ENCODE measurements around the gene LIME1. TPM values are rescaled to one million over a fixed set of nuclear protein-coding genes. Genes with fewer than 3 reads are reported as not detected.

Gene LIME1
- total RNA-seq, 1 experiment from 2014 or later = 4.5 TPM

GRCh38 chr20:63750807-63751470 lies 14.5 kb downstream of the LIME1 start (continued):
- no peak for TF ChIP-seq JAZF1 (CRISPR knock-in tag; IDR thresholded peaks at IDR 0.05)
- TF ChIP-seq E2F4 (CRISPR knock-in tag; IDR thresholded peaks at IDR 0.05; ENCODE audit: borderline replicate concordance, low read depth) = no peak
- no peak for TF ChIP-seq ZNF423 (CRISPR knock-in tag; IDR thresholded peaks at IDR 0.05)
- TF ChIP-seq SMAD4 (CRISPR knock-in tag; IDR thresholded peaks at IDR 0.05) = no peak
- no peak for TF ChIP-seq ETV6 (CRISPR knock-in tag; IDR thresholded peaks at IDR 0.05)
- no peak for TF ChIP-seq ZNF281 (CRISPR knock-in tag; IDR thresholded peaks at IDR 0.05)
- no peak for TF ChIP-seq ZNF396 (CRISPR knock-in tag; IDR thresholded peaks at IDR 0.05; ENCODE audit: borderline replicate concordance)
- TF ChIP-seq NR1H2 (CRISPR knock-in tag; IDR thresholded peaks at IDR 0.05) = no peak

GRCh38 chr20:63751471-63752271 lies 15.2 kb downstream of the LIME1 start:
- Mint-ChIP-seq H3K36me3 (no peaks in the 10 kb centered on the region), H3K4me3 (no peak overlapping the region), H3K9me3 (no peaks in the 10 kb centered on the region), H3K27me3 (ENCODE audit: low read depth) (no peaks in the 10 kb centered on the region), H3K4me1 (peaks cover 10% of the 10 kb centered on the region), H3K27ac (peak overlapping the region; percentile 79)
- ChIA-PET CTCF (interaction anchor here (0.6 to 4.3 kb wide), 7 partner anchors 10 to 369 kb away, joined by 3 to 29 read pairs (median 4); no protein-coding TSS in a partner anchor), POLR2A (no interaction called here)
- ATAC-seq (no peak; the same call in 1 of the 2 replicates), DNase-seq (ENCODE audit: low spot score) (peak; percentile 57)
- no peak for TF ChIP-seq ETV6 (CRISPR knock-in tag; IDR thresholded peaks at IDR 0.05)
- TF ChIP-seq ZNF512 (CRISPR knock-in tag; IDR thresholded peaks at IDR 0.05; ENCODE audit: borderline replicate concordance) = no peak
- no peak for TF ChIP-seq E2F1 (CRISPR knock-in tag; IDR thresholded peaks at IDR 0.05)

- H3K4me1 Mint-ChIP-seq = peaks cover 10% of the 10 kb centered on the region
- CTCF ChIA-PET = interaction anchor here (0.9 to 4.3 kb wide), 4 partner anchors 12 to 228 kb away, joined by 3 to 29 read pairs (median 3); no protein-coding TSS in a partner anchor
- peak; percentile 39 for DNase-seq (ENCODE audit: low spot score)
- ATAC-seq = peak; percentile 13; the same call in 1 of the 2 replicates
- H3K27ac Mint-ChIP-seq = no peak overlapping the region
- H3K27me3 Mint-ChIP-seq (ENCODE audit: low read depth) = no peaks in the 10 kb centered on the region
- no peaks in the 10 kb centered on the region for H3K36me3 Mint-ChIP-seq
- POLR2A ChIA-PET = no interaction called here
- no peaks in the 10 kb centered on the region for H3K9me3 Mint-ChIP-seq
- H3K4me3 Mint-ChIP-seq = no peak overlapping the region
- no peak for TF ChIP-seq ZNF396 (CRISPR knock-in tag; IDR thresholded peaks at IDR 0.05; ENCODE audit: borderline replicate concordance)
- TF ChIP-seq MAX (CRISPR knock-in tag; IDR thresholded peaks at IDR 0.05) = peak; percentile 50; the same call in 1 of the 2 replicates
- no peak for TF ChIP-seq E2F1 (CRISPR knock-in tag; IDR thresholded peaks at IDR 0.05)
- no peak for TF ChIP-seq IRF1 (CRISPR knock-in tag; IDR thresholded peaks at IDR 0.05)
- TF ChIP-seq FOXP1 (CRISPR knock-in tag; IDR thresholded peaks at IDR 0.05; ENCODE audit: borderline replicate concordance) = 0 out of 2 replicates have a peak, but pooled peaks have one; percentile 40
Measured at GRCh38 chr20:63752411-63753101, 16.1 kb downstream of the LIME1 start.

All from WTC11 (cell line).